ENCODE measurements around the gene ST6GALNAC4.

DNA sequence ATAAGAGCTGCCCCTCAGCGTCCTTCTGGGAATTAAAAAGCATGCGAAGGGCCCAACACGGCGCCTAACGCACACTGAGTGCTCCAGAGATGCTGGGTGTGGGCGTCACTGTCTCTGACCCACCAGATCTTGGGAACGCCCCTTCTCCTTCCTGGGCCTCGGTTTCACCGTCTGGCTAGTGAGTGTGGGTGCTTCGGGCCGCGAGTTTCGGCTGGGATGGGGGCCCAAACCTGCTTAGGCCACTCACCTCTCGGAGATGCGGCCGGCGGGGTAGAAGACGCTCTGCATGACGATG is 10.0 kb upstream of the ST6GALNAC4 start:
- TF ChIP-seq, protein P1, sequence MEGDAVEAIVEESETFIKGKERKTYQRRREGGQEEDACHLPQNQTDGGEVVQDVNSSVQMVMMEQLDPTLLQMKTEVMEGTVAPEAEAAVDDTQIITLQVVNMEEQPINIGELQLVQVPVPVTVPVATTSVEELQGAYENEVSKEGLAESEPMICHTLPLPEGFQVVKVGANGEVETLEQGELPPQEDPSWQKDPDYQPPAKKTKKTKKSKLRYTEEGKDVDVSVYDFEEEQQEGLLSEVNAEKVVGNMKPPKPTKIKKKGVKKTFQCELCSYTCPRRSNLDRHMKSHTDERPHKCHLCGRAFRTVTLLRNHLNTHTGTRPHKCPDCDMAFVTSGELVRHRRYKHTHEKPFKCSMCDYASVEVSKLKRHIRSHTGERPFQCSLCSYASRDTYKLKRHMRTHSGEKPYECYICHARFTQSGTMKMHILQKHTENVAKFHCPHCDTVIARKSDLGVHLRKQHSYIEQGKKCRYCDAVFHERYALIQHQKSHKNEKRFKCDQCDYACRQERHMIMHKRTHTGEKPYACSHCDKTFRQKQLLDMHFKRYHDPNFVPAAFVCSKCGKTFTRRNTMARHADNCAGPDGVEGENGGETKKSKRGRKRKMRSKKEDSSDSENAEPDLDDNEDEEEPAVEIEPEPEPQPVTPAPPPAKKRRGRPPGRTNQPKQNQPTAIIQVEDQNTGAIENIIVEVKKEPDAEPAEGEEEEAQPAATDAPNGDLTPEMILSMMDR (optimal IDR thresholded peaks at IDR 0.05 in 1 of 3, IDR thresholded peaks at IDR 0.05 in 1 of 3, conservative IDR thresholded peaks at IDR 0.05 in 1 of 3; ENCODE audit: extremely low read depth in 1 of 3, insufficient read depth in 2 of 3, low read length in 3 of 3), result no peak
- TF ChIP-seq EZH2 (IDR thresholded peaks at IDR 0.05; ENCODE audit: low read length), result no peak
